NCI-H446 treated with DMSO at 0.1 percent for 48 hours (cell line): ENCODE results near the gene SLC15A3.
"Not testable (repeated sequence)": the region's sequence is repeated elsewhere in the genome, so short reads cannot be mapped to it uniquely, and the experiment has no call there.

ENCODE experiments used
- DNase-seq: peaks from one replicate; lab custom pipeline; 2025; lab: John Stamatoyannopoulos, UW

SLC15A3 gene

DNA sequence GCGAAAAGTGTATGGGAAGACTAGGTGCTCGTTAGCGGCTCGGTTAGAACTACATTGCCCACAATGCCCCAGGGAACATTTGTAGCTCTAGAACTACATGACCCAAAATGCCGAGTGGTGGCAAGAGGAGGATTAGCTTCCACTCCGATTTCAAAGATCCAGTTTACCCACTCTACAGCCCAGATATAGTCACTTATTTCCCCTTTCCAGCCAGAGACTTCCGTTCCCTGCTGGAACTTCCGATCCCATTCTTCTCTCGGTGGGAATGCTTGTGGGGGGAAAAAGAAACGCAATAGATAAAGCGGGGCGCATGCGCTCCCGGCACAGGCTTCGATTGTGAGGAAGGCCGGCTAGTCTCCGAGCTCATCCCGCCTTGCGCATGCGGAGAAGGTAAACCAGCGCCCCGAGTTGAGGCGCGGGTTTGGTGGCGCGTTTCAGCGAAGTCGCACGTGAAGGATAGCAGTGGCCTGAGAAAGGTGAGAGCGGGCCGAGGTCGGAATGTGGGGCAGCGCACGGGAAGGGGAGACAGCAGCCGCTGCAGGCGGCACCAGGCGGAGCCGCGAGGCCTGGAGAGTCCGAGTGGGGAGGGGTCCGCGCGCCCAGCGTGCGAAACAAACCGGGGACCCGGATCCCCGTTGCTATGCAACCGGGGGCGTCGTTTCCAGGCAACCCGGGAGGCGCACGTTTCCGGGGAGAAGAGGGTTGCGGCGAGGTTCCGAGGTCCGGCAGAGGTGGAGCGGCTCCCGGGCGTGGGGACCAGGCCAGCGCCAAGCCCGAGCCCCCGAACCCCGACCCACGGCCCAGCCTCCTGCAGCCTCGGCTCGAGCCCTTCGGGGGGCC is 38.0 kb downstream of the SLC15A3 start, which contains the start of gene TMEM109:
Gene TMEM109, plus strand, starts transcription at position 366 of the 840 bp plus-strand sequence. CDS start 5,536 bp downstream, outside the sequence.
- DNase-seq = peak; percentile 92

DNA sequence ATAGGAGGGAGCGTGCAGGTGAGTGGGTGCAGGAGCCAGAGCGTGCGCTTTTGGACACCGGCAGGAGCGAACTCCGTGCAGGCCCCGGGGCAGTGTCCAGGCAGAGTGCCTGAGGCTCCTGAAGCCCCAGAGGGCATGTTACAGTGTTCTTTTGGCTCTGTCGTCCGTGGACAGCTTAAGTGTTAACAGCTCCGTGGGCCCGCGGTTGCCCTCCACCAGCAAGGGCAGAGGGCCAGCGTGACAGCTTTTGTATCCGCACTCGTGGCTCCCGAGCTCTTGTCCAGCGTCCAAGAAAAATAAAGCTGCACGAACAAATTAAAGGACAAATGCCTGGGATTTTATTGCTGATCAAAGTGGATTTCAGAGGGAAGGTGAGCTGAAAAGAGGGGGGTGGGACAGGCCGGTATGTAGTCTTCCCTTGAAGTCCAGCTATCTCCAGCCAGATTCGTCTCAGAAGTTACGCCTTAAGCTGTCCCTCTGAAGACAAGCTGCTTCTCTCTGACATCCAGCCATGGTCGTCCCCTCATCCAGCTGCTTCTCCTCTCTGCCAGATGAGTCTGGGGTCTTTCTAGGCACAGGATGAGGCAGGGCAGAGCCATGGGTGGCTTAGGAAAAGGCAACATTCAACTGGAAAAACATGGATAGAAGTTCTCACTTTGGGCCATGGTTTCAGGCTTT is 39.0 kb downstream of the SLC15A3 start:
- no peak for DNase-seq

DNA sequence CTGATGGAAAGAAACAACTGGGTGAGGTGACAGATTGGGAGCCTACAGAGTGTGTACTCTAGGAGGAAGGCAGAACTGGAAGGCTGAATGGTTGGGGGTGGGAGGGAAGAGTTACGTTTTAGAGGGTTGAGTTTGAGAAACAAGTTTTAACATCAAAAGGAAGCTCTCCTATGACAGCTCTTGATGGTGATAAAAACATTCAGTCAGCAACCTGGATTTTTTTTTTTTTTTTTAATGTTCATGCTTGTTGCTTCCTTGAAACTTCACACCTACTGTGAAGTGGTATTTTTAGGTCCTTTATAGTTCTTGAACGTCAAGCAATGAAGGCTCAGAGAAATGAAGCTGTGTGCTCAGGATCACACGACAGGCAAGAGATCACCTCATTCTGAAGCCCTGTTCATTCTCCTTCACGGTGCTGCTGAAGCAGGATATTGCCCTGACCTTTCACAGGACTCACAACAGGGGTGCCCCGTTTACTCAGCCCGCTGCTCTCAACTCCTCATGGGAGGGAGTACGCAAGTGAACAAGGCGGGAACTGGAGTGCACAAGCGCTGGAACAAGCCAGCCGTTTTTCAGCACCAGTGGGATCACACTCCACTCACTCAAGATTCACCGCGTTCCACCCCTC is 39.6 kb downstream of the SLC15A3 start:
- DNase-seq = no peak

DNA sequence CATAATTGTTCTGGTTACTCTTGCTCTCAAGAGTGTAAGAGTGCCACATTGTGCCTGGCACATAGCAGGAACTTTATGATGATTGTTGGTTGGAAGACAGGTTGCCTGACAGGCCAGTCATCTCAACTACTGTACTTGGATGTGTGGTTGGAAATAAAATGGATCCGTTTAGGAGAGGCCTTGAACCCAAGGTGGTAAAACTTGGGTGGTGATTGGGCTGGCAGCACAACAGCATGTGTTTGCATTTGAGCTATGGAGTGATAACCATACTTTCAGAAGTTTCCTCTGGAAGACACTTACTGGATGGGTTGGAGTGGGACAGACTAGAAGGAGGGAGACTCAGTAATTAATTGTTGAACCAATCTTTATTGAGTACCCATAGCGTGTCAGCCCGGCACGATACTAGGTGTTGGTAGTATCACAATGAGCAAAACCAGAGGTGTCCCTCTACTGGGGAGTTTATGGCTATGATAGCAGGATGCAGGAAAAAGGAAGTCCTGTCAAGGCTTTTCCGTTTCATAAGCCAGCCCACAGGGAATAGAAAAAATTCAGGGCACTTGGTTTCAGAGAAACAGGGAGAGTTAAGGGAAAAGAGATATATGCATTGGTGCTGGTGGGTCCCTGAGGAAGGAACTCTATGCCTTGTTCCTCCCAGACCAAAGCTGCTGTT is 41.1 kb downstream of the SLC15A3 start:
- no peak for DNase-seq

DNA sequence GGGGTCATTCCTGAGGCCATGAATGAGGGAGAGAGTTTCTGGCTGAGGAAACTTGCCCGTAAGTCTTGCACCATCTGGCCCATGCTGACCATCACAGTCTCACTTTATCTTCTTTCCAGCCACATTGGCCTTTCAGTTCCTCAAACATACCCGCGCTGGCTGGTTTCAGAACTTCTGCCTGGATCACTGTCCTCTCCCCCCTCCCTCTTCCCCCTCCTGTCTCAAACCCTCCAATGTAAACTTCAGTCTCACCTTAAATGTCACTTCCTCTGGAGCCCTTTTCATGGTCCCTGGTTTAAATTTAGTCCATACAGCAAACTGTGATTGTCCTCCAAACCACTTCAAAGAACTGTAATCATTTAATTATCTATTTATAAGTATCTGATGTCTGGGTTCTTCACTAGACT is 41.7 kb downstream of the SLC15A3 start:
- no peak for DNase-seq

DNA sequence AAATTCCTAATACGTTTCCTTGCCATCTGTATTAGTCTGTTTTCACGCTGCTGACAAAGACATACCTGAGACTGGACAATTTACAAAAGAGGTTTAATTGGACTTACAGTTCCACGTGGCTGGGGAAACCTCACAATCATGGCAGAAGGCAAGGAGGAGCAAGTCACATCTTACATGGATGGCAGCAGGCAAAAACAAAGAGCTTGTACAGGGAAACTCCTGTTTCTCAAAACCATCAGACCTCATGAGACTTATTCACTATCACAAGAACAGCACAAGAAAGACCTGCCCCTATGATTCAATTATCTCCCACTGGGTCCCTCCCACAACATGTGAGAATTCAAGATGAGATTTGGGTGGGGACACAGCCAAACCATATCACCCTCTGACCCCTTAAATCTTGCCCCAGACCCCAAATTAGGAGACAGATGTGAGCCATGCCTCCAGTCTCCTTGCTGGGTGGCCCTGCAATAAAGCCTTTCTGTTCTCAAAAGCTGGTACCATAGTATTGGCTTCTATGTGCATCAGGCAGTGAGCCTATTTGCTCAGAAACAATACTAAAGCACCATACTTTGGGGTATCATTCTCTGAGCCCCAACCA is 42.2 kb downstream of the SLC15A3 start:
- DNase-seq = not testable (repeated sequence)

DNA sequence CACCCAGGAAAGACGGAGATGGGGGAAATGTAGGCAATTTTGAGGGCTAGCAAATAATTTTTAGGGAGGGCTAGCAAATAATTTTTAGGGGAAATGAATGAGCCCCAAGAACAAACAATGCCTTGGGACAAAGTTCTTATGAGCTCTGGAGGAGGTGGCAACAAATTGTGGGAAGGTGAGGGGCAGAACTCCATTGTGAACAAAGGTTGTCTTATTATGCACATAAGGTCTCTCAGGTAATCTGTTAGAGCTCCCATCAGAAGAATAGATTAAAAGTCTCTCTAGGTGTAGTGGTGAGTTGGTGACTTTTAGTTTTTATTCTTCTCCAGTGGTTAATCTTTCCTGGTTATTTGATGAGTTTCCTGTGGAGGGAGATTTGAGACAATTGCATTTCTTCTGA is 43.2 kb downstream of the SLC15A3 start:
- DNase-seq = no peak

DNA sequence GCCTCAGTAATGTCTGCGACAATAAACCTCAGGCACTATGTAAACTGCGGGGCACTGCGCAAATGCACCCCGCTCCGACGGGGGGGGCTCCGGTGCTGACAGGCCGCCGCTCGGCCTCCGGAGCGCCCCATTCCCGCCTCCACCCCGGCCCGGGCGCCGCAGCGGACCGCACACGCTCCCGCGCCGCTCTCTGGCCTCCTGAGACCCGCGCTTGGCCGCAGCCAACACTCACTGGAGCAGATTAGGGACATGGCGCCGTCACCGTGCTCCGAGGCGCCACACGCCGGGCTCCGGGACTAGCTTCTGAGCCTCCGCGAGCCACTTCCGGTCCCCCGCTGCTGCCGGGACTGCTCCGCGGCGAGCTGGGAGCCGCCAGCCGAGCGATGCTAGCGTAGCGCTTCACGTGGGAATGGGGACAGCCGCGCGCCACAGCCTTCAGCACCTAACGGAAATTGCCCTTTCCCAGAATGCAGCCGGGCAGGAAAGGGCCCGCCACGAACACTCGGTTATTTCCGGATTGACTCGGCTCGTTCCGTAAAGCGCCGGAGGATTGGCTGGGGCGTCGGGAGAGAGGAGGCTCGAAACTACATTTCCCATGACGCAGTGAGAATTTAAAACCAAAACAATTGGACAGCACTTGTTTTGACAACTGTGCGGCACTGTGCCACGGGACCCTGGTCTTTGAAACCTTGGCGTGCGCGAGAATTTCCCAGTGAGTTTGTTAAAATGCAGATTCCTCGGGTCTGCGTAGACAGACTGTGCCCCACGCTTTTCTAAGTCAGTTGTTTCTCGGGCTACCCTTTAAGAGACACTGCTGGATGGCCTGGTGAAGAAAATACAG is 45.6 kb downstream of the SLC15A3 start, which contains the start of gene PRPF19:
Gene PRPF19, minus strand, starts transcription at position 454 of the 841 bp plus-strand sequence. Its CDS starts 203 bp downstream, at position 251.
- peak; percentile 96 for DNase-seq

DNA sequence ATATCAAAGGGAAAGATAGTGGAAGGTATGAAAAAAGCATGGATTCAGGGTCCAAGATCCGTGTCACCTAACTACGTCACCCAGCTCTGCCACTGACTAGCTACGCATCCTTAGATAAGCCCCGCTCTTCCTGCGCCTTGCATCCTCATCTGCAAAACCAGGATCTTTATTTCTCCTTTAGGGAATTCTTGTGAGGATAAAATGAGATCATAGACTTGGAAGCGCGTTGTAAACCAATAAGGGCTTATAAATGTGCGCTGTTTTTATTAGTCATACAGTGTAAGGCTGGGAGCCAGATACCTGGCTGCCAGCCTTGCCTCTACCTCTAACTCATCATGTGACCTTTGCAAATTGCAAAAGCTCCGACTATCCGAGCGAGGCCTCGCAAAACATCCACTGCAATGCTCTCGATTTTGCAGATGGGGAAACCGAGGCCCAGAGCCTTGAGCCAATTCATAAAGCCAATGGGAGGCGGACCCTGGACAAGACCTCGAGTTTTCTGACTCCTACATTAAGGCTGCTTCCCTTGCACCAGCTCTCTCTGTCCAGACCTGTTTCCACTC is 46.3 kb downstream of the SLC15A3 start:
- DNase-seq = no peak

DNA sequence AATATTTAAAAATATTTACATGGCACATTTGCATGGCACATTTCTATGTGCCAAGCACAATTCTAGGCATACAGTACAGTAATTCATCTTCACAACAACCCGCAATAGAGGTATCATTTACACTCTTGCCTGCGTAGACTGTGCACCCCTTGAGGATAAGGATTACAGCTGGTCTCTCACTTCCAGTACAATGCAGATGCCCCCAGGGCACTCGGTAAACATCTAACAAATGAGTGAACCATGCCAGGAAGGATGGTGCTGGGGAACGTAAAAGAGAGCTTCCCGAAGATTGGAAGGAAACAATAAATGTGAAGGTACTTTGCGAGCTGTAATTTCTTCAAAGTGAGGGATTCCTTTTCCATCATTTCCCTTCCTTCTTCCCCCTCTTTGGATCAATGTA is 46.9 kb downstream of the SLC15A3 start:
- no peak for DNase-seq

DNA sequence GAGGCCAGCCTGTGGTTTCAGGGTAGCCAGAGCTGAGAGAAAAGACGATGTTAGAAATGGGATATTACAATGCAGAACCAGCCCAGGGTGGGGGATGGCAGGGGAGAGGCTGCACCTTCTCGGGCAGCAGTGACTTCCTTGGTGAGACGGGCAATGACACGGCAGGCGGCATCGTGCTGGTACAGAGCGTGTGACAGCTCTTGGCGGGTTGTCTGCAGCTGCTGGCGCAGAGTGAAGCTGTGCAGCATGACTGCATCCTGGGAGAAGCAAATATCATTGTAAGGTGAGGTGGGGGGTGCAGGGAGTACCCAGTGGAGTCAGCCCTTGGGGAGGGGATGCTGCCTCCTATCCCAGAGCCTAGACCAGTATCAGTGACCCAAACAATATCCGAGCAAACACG is 49.4 kb downstream of the SLC15A3 start:
- DNase-seq = no peak

DNA sequence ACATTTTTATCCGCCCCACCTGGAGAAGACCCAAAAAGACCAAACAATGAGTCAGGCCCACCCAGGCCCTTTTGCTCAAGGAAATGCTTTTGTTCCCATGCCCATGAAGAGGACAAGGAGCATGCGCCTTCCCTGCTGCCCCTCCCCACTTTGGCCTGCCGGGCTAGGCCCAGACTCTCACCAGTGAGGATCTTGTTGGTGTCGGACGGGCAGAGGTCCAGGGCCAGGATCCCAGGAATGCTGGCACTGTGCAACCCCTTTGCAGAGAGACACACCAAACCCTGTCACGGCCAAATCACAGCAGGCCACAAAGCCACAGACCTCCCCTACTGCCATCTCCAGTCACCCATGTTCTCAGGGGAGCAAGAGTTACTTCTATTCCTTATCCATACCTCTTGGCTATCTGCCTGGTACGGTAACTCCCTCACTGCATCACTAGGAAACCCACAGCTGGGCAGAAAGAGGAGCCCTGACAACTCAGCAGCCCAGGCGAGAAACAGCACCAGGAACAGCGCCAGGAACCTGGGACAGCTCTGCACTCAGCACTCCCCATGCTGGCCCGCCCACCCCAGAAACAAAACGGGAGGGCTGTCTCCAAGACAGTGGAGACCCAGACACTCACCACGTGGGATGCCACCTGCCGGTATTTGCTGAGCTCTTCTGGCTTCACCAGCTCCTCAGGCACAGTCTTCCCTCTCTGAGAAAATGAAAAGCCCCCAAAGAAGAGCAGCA is 51.1 kb downstream of the SLC15A3 start:
- DNase-seq = no peak

DNA sequence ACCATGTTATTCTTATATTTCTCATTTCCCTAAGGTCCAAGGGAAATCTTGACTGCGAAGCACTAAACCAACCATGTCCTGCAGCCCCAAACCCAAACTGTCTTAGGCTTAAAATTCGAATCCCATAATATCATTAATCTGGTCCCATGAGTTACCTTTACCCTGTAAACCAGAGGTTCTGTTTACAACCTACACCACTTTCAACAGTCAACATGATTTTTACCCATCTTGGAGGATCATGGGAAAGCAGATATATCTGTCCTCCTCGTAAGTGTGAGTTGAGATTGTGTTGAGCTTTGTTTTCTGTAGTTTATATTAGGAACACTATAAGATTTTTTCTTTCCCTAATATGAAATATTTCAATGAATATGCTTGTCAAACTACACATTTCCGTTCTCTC is 52.0 kb downstream of the SLC15A3 start:
- DNase-seq = no peak

DNA sequence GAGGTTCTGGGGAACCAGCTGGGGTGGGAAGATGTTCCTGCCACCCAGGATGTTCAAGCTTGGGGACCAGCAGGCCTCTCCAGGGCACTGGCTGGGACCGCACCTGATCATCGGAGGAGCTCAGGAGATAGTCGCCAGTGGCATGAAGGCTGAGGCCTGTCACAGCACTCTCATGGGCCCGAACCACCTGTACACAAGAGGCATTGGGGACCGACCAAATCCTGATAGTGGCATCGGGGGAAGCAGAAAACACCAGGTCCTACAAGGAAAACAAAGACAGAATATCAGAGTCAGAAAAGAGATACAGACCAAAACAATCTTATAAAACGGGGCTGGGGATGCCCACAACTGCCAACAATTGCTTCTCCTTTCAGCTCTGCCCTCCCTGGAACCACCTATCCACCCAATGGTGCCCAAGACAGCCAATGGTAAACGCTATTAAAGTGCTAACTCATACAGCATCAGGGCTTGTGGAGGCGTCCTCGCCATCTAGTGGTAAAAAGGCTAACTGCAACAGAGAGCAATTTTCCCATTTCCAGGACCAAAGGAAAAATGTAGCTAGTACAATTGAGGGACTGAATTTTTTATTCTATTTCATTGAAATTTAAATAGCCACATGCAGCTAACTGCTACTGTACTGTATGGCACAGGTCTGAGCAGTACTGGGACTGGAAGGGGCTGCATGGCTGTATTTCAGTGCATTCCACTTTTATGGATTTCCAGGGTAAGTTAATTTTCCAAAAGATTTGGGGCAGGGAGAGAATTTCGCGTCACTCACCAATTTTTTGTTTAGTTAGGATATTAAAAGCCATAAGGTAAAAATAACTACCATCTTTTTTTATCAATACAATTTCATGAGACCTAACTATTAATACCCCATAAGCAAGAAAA is 52.7 kb downstream of the SLC15A3 start:
- DNase-seq = no peak

DNA sequence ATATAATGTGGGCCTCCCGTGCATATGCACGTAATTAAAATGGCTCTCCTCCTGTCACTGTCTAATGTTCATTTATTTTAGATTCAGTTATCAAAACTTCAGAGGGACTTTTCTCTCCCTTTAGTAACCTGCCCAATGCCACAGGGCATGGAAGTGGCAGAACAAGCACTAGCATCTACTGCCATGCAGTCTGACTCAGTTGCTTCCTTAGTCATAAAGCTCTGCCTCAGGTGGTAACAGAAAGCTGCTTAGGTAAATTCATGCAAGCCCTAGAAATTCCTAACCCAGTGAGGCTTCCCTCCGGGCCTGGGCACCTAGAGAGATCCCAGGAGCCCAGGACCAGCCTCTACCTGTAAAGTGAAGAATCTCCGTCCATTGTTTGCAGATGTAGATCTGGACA is 54.5 kb downstream of the SLC15A3 start:
- DNase-seq = no peak

DNA sequence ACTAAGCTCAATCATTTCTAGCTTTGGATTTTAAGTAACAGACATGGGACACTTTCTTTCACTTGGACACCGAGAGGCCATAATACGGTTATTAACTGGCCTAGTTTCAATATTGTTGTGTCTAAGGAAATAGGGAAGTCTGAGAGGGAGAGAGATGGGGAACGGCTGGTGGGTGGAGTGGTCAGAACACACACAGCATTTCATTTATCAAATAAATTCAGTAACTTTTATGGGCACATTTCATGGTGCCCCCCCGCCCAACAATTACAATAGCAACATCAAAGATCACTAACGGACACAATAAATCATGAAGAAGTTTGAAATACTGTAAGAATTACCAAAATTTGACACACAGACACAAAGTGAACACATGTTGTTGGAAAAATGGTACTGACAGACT is 56.3 kb downstream of the SLC15A3 start:
- no peak for DNase-seq

DNA sequence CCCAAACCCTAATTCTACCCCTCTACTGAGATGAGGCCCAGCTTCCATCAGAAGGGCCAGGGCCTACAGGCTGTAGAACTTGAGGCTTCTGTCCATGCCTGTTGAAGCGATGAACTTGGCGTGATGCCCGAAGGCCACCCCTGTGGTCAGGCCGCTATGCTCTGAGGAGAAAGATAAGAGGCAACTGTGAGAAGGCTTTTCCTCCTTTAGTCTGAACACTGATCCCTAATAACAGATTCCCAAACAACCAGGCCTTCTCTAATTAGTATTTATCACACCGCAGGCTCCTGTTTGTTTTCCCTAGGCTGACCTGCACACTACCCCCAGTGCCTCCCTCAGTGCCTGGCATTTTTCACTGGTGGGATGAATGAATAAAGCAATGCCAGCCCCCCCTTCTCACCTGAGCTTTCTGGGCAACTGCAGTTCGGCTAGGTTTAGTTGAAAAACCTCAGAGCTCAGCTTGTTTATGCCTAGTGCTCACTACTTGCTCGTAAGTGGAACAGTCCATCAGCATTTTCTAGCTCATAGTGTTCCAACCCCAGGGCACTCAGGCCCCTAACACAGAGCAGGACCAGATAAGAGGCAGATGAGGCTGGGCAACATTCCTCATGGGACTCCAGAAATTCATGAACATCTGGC is 60.8 kb downstream of the SLC15A3 start:
- DNase-seq = no peak

DNA sequence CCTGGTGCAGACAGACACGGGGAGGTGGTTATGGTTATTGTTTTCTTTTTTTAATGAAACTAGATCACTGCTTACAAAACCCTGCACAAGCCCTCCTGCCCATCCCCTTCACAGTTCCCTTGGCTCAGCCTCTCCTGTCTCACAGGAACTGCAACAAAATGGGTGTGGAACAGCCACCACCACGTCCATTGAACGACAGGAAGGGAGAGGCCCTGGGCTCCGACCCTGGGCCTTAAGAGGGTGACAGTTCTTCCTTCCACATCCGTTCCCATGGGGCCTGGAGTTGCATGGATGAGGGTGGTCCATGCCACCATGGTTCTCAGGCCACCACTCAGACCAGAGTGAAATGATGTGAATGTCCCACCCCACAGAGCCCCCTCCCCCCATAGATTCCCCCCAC is 61.3 kb downstream of the SLC15A3 start:
- no peak for DNase-seq
